Transverse colon (tissue), 3 donors: Measurements from ENCODE around the gene BEST2.
"Not testable (repeated sequence)": the region's sequence is repeated elsewhere in the genome, so short reads cannot be mapped to it uniquely, and the experiment has no call there.

Experiments
- CTCF ChIP-seq, 5 experiments: fragments of 200-600 bp in 3 of 5; fragments of 450-650 bp in 2 of 5; sonication (generic) in 3 of 5; IDR thresholded peaks; 1 replicate in 2 of 5; 2 replicates in 3 of 5; pipeline ENCODE4 v1.5.1; 2016 to 2017; ENCODE audit warnings: antibody characterized with exemption in 5 of 5, inconsistent platforms in 3 of 5, mild to moderate bottlenecking in 2 of 5, moderate library complexity in 1 of 5
- POLR2A ChIP-seq: fragments of 450-650 bp; IDR thresholded peaks from one replicate; pipeline ENCODE4 v1.6.1; 2016; ENCODE audit warnings: antibody characterized with exemption, mild to moderate bottlenecking, moderate library complexity

- not testable (repeated sequence) for TF ChIP-seq POLR2A; CTCF (IDR thresholded peaks at IDR 0.05)
Measured at GRCh38 chr19:12713304-12713703, 38.3 kb upstream of the BEST2 start.
